ENCODE data around the gene PAX3. TPM values are rescaled to one million over a fixed set of nuclear protein-coding genes. Genes with fewer than 3 reads are reported as not detected.

The PAX3 gene
- total and polyA plus RNA-seq, 2 of the 13 experiments (the other 11 are each of a cell fraction or from before 2014, with no cell fraction given), result 0.07 TPM; not detected in 1

DNA sequence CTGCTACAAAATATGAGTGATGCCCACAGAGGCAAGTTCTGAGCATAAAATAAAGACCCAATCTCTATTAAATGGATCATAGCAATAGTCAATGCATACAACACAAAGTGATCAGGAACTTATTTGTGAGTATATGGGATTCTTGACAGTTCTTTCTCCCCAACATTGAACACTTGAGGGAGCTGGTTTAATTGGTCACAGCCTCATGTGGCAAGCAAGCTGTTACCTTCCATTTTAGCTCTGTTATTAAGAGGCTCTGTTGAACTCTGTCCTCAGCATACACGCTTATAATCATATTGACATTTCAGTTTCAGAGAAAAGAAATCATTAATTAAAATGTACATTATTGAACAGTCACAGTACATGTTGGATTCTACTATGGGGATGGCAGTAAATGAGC is 37.6 kb upstream of the PAX3 start (continued):
- TF ChIP-seq FOXJ3 (CRISPR knock-in tag; IDR thresholded peaks at IDR 0.05; ENCODE audit: borderline replicate concordance) (no peak), ZNF878 (CRISPR knock-in tag; IDR thresholded peaks at IDR 0.05) (no peak), ZNF501 (CRISPR knock-in tag; IDR thresholded peaks at IDR 0.05) (no peak), ZNF569 (CRISPR knock-in tag; IDR thresholded peaks at IDR 0.05; ENCODE audit: borderline replicate concordance) (no peak), SMAD1 (CRISPR knock-in tag; IDR thresholded peaks at IDR 0.05; ENCODE audit: borderline replicate concordance, low read depth) (no peak), ZNF160 (CRISPR knock-in tag; IDR thresholded peaks at IDR 0.05) (no peak), KMT2A (CRISPR knock-in tag; IDR thresholded peaks at IDR 0.05) (no peak), NCOA1 (CRISPR knock-in tag; IDR thresholded peaks at IDR 0.05) (no peak), MATR3 (CRISPR knock-in tag; IDR thresholded peaks at IDR 0.05) (no peak), ZNF83 (CRISPR knock-in tag; IDR thresholded peaks at IDR 0.05; ENCODE audit: borderline replicate concordance) (no peak), POLR2G (IDR thresholded peaks at IDR 0.05; ENCODE audit: low read depth, low read length) (no peak)
- TF ChIP-seq, protein P1, sequence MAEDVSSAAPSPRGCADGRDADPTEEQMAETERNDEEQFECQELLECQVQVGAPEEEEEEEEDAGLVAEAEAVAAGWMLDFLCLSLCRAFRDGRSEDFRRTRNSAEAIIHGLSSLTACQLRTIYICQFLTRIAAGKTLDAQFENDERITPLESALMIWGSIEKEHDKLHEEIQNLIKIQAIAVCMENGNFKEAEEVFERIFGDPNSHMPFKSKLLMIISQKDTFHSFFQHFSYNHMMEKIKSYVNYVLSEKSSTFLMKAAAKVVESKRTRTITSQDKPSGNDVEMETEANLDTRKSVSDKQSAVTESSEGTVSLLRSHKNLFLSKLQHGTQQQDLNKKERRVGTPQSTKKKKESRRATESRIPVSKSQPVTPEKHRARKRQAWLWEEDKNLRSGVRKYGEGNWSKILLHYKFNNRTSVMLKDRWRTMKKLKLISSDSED (CRISPR knock-in tag; IDR thresholded peaks at IDR 0.05), result no peak
- TF ChIP-seq, protein P2, sequence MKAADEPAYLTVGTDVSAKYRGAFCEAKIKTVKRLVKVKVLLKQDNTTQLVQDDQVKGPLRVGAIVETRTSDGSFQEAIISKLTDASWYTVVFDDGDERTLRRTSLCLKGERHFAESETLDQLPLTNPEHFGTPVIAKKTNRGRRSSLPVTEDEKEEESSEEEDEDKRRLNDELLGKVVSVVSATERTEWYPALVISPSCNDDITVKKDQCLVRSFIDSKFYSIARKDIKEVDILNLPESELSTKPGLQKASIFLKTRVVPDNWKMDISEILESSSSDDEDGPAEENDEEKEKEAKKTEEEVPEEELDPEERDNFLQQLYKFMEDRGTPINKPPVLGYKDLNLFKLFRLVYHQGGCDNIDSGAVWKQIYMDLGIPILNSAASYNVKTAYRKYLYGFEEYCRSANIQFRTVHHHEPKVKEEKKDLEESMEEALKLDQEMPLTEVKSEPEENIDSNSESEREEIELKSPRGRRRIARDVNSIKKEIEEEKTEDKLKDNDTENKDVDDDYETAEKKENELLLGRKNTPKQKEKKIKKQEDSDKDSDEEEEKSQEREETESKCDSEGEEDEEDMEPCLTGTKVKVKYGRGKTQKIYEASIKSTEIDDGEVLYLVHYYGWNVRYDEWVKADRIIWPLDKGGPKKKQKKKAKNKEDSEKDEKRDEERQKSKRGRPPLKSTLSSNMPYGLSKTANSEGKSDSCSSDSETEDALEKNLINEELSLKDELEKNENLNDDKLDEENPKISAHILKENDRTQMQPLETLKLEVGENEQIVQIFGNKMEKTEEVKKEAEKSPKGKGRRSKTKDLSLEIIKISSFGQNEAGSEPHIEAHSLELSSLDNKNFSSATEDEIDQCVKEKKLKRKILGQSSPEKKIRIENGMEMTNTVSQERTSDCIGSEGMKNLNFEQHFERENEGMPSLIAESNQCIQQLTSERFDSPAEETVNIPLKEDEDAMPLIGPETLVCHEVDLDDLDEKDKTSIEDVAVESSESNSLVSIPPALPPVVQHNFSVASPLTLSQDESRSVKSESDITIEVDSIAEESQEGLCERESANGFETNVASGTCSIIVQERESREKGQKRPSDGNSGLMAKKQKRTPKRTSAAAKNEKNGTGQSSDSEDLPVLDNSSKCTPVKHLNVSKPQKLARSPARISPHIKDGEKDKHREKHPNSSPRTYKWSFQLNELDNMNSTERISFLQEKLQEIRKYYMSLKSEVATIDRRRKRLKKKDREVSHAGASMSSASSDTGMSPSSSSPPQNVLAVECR (CRISPR knock-in tag; IDR thresholded peaks at IDR 0.05; ENCODE audit: borderline replicate concordance), result no peak
